HG03457 (cell line): ENCODE measurements around the gene HSPA14.
"Not testable (repeated sequence)": the region's sequence is repeated elsewhere in the genome, so short reads cannot be mapped to it uniquely, and the experiment has no call there.

Experiments
- ATAC-seq: cut with Tn5 transposase; IDR thresholded peaks from one replicate; pipeline ENCODE4 v1.9.1; 2021; ENCODE audit warnings: moderate number of reproducible peaks; ENCODE audit not compliant: unreplicated experiment

Gene HSPA14

DNA sequence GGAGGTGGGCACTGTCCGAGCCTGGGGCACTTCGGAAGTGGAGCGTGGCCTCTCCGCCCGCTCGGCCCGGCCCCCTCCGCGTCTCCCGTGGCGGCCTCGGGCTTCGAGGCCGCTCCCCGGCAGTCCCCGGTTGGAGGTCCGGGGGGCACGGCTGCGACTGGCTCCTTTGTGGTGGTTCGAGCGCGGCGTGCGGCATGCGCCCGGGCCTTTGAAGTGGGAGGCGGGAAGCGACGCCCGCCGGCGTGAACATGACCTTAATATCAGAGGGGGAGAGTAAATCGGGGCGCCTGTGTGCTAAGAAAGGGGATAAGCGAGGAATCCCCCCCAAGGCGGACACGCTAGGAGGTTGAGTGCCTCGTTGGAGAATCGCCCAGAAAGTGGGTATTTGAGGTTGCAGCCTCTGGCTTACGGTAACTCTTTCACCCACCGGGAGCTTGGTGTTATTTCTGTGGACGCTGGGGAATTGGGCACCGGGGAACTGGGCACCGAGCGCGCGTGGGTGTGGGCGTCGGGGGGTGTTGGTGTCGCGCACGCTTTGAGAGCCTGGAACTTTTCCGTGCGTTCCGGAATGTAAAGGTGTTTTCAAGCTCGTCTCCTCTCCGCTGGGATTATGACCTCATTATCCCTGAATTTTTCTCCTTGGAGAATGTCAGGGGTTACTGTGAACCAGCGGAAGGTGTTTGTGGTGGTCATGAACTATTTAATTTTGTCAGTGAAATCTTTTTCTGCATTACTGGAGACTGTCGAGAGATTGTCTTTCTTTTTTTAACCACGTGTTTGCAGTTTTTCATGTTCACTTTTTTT, 41.2 kb downstream of the HSPA14 start:
- ATAC-seq, result peak; percentile 18

- no peak for ATAC-seq
Measured at GRCh38 chr10:14879928-14880193, 41.8 kb downstream of the HSPA14 start.

GRCh38 chr10:14880229-14880628, 42.1 kb downstream of the HSPA14 start:
- no peak for ATAC-seq

GRCh38 chr10:14884082-14884481, 46.0 kb downstream of the HSPA14 start:
- no peak for ATAC-seq

- no peak for ATAC-seq
Measured at GRCh38 chr10:14889318-14889717, 51.2 kb downstream of the HSPA14 start.

DNA sequence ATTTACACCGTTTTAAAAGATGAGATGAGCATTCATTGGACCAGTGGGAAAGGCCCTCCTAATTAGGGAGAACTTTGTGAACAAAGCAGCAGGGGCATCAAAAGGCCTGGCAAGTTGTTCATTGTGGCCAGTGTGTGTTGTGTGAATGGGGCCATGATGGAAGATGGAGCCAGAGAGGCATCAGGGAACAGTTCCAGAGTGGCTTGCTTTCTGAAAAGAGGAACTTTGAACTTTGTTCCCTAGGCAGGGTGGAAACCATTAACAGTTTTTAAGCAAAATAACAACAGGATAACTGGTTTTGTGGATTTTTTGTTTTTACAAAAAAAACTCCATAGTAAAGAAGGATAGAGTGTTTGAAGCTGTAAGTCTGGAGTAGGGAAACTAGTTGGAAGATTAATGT, 53.0 kb downstream of the HSPA14 start:
- no peak for ATAC-seq

GRCh38 chr10:14904316-14904732, 66.2 kb downstream of the HSPA14 start:
- ATAC-seq, result no peak

DNA sequence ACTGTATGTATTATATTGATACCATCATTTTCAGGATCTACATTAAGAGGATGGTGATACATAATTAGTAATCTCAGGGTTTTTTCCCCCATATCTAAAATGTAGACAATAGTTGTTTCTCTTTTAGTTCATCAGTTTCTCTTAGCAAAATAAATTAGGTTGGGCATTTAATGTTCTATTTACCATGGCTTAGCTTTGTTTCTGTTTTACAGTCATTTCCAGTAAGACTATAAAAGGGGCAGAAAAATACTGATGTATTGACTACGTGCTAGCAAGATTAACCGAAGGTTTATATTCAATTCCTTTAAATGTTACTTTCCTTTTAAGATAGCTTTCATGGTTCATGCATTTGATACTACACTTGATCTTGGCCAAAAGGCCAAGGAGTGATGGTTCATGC, 66.8 kb downstream of the HSPA14 start:
- ATAC-seq, result no peak

- ATAC-seq, result no peak
Measured at GRCh38 chr10:14905890-14906289, 67.8 kb downstream of the HSPA14 start.

DNA sequence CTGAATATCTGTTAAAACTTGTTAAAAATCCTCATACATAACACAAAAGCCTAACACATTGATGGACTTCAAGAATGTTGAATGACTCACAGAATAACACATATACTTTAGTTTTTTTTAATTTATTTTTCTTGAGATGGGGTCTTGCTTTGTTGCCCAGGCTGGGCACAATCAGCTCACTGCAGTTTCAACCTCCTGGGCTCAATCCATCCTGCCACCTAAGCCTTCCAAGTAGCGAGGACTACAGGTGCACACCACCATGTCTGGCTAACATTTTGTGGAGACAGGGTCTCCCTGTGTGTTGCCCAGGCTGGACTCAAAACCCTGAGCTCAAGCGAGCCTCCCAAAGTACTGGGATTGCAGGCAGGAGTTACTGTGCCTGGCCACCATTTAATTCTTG, 68.7 kb downstream of the HSPA14 start:
- no peak for ATAC-seq

- ATAC-seq, result not testable (repeated sequence)
Measured at GRCh38 chr10:14907591-14907990, 69.5 kb downstream of the HSPA14 start.

DNA sequence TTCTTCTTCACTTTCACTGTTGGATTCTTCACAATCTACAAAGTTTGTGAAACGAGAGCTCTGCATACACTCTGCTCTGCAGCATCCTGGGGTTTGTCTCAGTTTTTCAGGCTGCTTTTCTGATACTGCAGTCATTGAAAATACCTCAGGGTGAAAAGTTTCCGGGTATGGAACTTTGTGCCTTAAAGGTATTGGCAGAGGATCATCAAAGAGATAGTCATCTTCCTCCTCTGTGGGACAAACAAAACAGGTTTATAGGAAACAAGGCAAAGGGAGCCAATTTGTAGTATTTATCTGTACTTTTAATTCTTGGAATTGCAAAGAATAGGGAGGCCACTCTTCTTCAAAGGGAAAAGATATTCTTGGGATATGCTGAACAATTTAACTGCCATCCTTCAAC, 71.0 kb downstream of the HSPA14 start:
- no peak for ATAC-seq

- ATAC-seq, result no peak
Measured at GRCh38 chr10:14910953-14911352, 72.8 kb downstream of the HSPA14 start.

GRCh38 chr10:14911801-14912200, 73.7 kb downstream of the HSPA14 start:
- ATAC-seq, result no peak

DNA sequence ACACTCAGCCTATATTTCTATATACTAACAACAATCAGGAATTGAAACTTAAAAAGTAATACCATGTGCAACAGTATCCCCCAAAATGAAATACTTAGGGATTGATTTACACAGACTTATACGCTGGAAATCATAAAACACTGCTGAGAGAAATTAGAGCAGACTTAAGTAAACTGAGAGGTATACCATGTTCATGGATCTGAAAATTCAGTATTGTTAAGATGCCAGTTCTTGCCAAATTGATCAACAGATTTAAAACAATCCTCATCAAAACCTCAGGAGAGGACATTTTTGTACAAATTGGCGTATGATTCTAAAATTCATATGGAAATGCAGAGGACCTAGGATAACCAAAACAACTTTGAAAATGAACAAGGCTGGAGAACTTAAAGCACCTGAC, 78.5 kb downstream of the HSPA14 start:
- ATAC-seq, result no peak

- ATAC-seq, result no peak
Measured at GRCh38 chr10:14917827-14918226, 79.7 kb downstream of the HSPA14 start.

- ATAC-seq, result no peak
Measured at GRCh38 chr10:14918964-14919363, 80.9 kb downstream of the HSPA14 start.
